Testis (tissue), 3 donors: ENCODE data around the gene COL4A4. TPM values are rescaled to one million over a fixed set of nuclear protein-coding genes. Genes with fewer than 3 reads are reported as not detected.

Source experiments
- DNase-seq: peaks from one replicate; pipeline ENCODE4 v3.0.0-alpha.2; 2019
- H3K27ac ChIP-seq, 2 donors: fragments of 200-600 bp; sonication (generic); one replicate each; pipeline ENCODE4 v1.5.1; 2019
- H3K27me3 ChIP-seq: fragments of 200-600 bp; sonication (generic); one replicate; pipeline ENCODE4 v1.5.1; 2019
- H3K36me3 ChIP-seq: fragments of 200-600 bp; sonication (generic); one replicate; pipeline ENCODE4 v1.5.1; 2017; ENCODE audit warnings: low read depth; ENCODE audit errors: missing control alignments
- H3K4me1 ChIP-seq: fragments of 200-600 bp; sonication (generic); one replicate; pipeline ENCODE4 v1.5.1; 2019
- H3K4me3 ChIP-seq, 2 donors: fragments of 200-600 bp; sonication (generic); one replicate each; pipeline ENCODE4 v1.5.1; 2017 to 2019
- H3K9me3 ChIP-seq: fragments of 200-600 bp; sonication (generic); one replicate; pipeline ENCODE4 v1.5.1; 2017
- CTCF ChIP-seq, 3 experiments: fragments of 450-650 bp in 2 of 3; fragments of 200-600 bp in 1 of 3; sonication (generic) in 1 of 3; IDR thresholded peaks; one replicate each; pipeline ENCODE4 v1.5.1; 2016 to 2019; ENCODE audit warnings: antibody characterized with exemption in 3 of 3, mild to moderate bottlenecking in 2 of 3, moderate library complexity in 1 of 3
- POLR2A ChIP-seq: fragments of 450-650 bp; IDR thresholded peaks from one replicate; pipeline ENCODE4 v1.6.1; 2017; ENCODE audit warnings: antibody characterized with exemption, mild to moderate bottlenecking, moderate library complexity
- WGBS, 2 donors: methylation state at CpG; one replicate each; pipeline ENCODE4 v1.1.5; 2018; 5-methylcytosine and 5-hydroxymethylcytosine counted together
- intact Hi-C: fragments of 100-400 bp; cut with DNase I; formaldehyde crosslinking; loops from one replicate; pipeline ENCODE4 v1.15.1; 2023; ENCODE audit warnings: low total_unique reads
- polyA plus RNA-seq: library from polyadenylated mRNA; stranded (reverse); fragments of 350-450 nt; fragmentation: Illumina TruSeq; extraction: RNeasy Lipid Tissue Mini Kit (QIAGEN cat#74804); gene quantifications from one replicate; pipeline ENCODE4 v1.2.3, GENCODE V29; 2014; ENCODE audit warnings: low read depth, low replicate concordance; ENCODE audit not compliant: insufficient read depth
- total RNA-seq, 2 donors: library from RNA; depleted of rRNA; stranded (reverse); fragments of >200 nt; gene quantifications; one replicate each; pipeline ENCODE4 v1.2.3, GENCODE V29; 2016

COL4A4 gene
- total and polyA plus RNA-seq, 3 donors from 2014 or later = 3.0 to 4.1 (median 3.4) TPM

DNA sequence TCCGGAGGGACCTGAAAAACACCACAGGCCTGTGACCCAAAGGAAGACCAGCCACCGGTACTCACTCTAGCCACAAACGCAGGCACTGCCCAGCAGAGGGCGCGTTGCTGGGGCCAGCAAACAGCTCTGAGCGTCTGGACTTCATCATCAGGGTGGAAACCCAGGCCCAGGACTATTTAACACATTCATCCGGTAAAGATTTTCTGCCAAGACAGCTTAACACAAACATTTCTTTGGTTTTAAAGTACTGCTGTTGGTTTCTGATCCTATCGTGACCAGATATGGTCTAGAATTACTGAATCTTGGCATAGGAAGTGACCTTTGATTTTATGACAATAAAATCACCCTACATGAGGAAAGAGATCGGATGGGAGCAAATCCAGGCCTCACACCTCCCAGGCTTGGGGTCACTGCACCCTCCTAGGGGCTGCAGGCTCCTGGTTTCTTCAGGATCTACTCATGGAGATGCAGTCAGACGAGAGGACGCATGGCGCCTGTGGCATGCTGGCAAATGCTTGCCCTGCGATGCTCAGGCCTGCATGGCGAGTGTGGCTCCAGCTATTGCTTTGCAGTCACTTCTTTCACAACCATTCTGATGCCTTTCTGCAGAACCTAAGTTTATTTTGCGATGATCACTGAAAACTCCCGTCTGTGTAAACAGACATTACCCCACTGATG, 130.4 kb downstream of the COL4A4 start:
- Histone ChIP-seq H3K27ac (no peak overlapping the region), H3K4me1 (no peaks in the 10 kb centered on the region), H3K36me3 (no peaks in the 10 kb centered on the region), H3K9me3 (no peaks in the 10 kb centered on the region), H3K4me3 (no peak overlapping the region), H3K27me3 (no peaks in the 10 kb centered on the region)
- peak; percentile 58 for DNase-seq
- peak in 2 of 3 experiments; percentile 11 to 41 for TF ChIP-seq CTCF (IDR thresholded peaks at IDR 0.05)
- TF ChIP-seq POLR2A = no peak
- intact Hi-C loops = no loop called here
- WGBS, 2 donors = 71 to 74% methylated on average over 11 to 16 of the region's 16 CpGs

GRCh38 chr2:227031379-227031778, 132.6 kb downstream of the COL4A4 start:
- intact Hi-C loops = no loop called here
- Histone ChIP-seq H3K27ac (no peak overlapping the region), H3K9me3 (no peaks in the 10 kb centered on the region), H3K36me3 (no peaks in the 10 kb centered on the region), H3K4me3 (no peak overlapping the region), H3K4me1 (no peaks in the 10 kb centered on the region), H3K27me3 (no peaks in the 10 kb centered on the region)
- WGBS, 2 donors = 49 to 65% methylated on average over 3 of the region's 3 CpGs
- DNase-seq = no peak
- no peak for TF ChIP-seq POLR2A
- TF ChIP-seq CTCF (IDR thresholded peaks at IDR 0.05) = no peak

DNA sequence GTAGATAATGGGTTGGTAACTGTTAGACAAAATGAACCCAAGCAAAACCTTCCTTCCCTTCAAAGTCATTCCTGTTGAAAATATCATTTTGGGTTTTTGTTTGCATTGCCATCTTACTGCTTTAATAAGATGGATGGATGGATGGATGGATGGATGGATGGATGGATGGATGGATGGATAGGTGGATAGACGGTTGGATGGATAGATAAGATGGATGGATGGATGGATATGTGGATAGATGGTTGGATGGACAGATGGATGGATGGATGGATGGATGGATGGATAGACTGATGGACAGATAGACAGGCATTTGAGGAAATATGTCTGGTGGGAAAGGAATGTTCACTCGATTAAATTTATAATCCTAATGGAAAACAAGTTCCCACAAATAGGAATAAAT, 133.2 kb downstream of the COL4A4 start:
- TF ChIP-seq POLR2A (no peak), CTCF (IDR thresholded peaks at IDR 0.05) (no peak)
- 86 to 89% methylated on average over 2 of the region's 2 CpGs for WGBS, 2 donors
- H3K4me1 ChIP-seq = no peaks in the 10 kb centered on the region
- no peak overlapping the region for H3K27ac ChIP-seq
- H3K4me3 ChIP-seq = no peak overlapping the region
- DNase-seq = no peak
- H3K36me3 ChIP-seq = no peaks in the 10 kb centered on the region
- H3K27me3 ChIP-seq = no peaks in the 10 kb centered on the region
- no peaks in the 10 kb centered on the region for H3K9me3 ChIP-seq
- intact Hi-C loops = no loop called here

- DNase-seq = no peak
- Histone ChIP-seq H3K36me3 (no peaks in the 10 kb centered on the region), H3K27me3 (no peaks in the 10 kb centered on the region), H3K4me3 (no peak overlapping the region), H3K27ac (no peak overlapping the region), H3K4me1 (no peaks in the 10 kb centered on the region), H3K9me3 (no peaks in the 10 kb centered on the region)
- intact Hi-C loops = no loop called here
- WGBS, 2 donors = 84 to 92% methylated on average over 3 of the region's 3 CpGs
- TF ChIP-seq POLR2A (no peak), CTCF (IDR thresholded peaks at IDR 0.05) (no peak)
Observed at GRCh38 chr2:227029426-227030105, 134.4 kb downstream of the COL4A4 start.
